GM21381 (cell line): Measurements from ENCODE around the gene LRRC41.
"Not testable (repeated sequence)": the region's sequence is repeated elsewhere in the genome, so short reads cannot be mapped to it uniquely, and the experiment has no call there.

Experiments used
- ATAC-seq: cut with Tn5 transposase; IDR thresholded peaks from one replicate; pipeline ENCODE4 v1.9.1; 2021; ENCODE audit warnings: mild to moderate bottlenecking, moderate library complexity; ENCODE audit not compliant: unreplicated experiment

LRRC41 gene, protein sequence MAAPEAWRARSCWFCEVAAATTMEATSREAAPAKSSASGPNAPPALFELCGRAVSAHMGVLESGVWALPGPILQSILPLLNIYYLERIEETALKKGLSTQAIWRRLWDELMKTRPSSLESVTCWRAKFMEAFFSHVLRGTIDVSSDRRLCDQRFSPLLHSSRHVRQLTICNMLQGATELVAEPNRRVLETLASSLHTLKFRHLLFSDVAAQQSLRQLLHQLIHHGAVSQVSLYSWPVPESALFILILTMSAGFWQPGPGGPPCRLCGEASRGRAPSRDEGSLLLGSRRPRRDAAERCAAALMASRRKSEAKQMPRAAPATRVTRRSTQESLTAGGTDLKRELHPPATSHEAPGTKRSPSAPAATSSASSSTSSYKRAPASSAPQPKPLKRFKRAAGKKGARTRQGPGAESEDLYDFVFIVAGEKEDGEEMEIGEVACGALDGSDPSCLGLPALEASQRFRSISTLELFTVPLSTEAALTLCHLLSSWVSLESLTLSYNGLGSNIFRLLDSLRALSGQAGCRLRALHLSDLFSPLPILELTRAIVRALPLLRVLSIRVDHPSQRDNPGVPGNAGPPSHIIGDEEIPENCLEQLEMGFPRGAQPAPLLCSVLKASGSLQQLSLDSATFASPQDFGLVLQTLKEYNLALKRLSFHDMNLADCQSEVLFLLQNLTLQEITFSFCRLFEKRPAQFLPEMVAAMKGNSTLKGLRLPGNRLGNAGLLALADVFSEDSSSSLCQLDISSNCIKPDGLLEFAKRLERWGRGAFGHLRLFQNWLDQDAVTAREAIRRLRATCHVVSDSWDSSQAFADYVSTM

DNA sequence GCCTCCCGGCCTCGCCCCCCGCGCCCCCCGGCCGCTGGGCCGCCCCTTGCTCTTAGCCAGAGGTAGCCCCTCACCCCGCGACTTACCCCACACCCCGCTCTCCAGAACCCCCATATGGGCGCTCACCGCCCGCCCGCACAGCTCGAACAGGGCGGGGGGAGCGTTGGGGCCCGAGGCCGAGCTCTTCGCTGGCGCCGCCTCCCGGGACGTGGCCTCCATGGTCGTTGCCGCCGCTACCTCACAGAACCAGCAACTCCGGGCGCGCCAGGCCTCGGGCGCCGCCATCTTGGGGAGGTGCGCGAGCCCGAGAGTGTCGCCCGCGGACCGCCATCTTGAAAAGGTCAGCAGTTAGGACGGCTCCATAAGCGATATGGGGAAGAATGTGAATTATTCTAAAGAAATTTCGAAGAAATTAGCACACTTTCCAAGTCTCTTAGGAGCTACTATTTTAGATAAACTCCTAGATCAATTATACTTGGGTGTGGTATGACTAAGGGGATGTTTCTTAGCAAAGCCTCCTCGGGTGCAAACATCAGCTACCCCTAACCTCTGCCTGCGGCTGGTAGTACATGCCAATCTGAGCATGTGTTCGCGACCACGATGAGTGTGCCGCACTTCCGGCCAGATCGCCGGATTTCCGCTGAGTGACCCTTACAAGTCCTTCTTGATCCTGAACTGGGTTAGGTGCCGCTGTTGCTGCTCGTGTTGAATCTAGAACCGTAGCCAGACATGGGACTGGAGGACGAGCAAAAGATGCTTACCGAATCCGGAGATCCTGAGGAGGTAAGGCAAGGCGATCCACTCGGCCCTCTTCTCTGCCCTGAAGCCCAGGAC is at the start of gene LRRC41, which contains the start of gene UQCRH:
Gene LRRC41, minus strand, starts transcription at position 579 of the 834 bp plus-strand sequence. Its CDS starts 294 bp downstream, at position 285.
Gene UQCRH, plus strand, starts transcription at position 661 of the 834 bp plus-strand sequence. Its CDS starts 69 bp downstream, at position 730.
- ATAC-seq: peak; percentile 81

DNA sequence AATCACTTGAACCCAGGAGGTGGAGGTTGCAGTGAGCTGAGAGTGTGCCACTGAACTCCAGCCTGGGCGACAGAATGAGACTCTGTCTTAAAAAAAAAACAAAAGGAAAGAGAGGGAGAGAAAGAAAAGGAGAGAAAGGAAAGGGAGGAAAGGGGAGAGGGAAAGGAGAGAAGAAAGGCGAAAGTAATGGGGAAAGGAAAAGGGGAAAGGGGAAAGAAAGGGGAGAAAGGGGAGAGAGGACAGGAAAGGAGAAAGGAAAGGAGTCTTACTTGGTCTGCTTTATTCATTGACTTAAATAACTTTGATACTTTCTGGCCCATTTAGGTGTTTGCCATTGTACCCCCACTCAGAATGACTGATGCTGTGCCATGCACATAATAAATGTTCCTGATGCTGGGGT is 48.9 kb upstream of the LRRC41 start:
- ATAC-seq: no peak

DNA sequence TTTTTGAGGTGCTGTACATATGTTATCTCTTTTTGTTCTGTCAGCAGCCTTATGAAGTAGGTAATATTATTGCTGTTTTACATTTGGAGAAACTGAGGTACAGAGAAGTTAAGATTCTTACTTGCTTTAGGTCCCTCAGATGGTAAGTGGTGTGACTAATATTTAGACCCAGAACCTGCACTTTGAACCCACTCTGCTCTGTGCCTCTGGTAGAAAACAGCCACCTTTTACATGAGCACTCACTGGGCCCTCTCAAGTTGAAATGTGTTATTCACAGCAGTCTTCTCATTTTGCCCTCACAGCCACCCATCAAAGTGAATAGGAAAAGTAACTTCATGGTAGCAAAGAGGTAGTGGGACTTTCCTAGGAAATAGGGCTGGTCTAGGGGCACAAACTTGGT is 41.9 kb upstream of the LRRC41 start:
- no peak for ATAC-seq

DNA sequence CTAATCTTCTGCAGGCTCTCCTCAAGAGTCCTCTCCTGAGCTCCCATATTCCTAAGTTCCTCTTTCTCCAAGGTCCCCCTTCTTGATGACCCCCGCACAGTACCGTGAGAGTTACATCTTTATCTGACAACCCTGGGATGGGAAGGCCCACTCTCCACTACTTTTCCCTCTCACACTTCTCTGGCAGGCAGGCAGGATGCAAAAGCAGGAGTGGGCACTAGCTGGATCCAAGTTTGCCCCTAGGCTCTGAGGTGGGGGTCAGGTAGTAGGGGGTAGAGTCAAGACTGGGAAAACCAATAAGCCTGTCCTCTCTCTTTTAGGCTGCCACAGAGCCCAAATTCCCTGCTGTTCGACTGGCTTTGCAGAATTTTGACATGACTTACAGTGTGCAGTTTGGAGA is 41.1 kb upstream of the LRRC41 start:
- no peak for ATAC-seq

DNA sequence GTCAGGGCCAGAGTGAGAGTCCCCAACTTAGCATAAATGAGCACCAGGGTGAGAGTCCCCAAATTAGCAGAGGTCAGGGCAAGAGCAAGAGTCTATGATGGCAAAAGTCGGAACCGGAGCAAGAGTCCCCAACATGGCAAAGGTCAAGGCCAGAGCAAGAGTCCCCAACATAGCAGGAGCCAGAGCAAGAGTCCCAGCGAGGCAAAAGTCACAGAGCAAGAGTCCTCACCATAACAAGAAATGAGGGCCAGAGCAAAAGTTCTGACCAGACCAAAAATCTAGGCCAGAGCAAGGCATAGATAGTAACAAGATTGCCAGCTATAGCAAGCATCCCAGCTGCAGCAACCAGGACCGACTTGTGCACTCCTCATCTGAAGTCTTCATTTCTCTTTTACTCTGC is 40.3 kb upstream of the LRRC41 start:
- ATAC-seq: no peak

DNA sequence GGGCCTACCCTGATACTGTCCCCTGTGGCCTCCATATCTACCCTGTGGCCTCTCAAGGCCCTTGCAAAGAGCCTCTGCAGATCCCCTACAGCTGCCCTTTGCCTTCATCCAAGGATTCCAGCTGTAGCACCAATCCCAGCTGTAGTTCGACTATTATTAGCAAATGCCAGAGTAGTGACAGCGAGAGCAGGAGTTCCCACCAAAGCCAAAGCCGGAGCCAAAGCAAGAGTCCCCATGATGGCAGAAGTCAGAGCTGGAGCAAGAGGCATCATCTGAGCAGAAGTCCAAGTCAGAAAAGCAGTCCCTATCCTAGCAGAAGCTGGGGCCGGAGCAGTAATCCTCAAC is 39.9 kb upstream of the LRRC41 start:
- ATAC-seq: no peak

DNA sequence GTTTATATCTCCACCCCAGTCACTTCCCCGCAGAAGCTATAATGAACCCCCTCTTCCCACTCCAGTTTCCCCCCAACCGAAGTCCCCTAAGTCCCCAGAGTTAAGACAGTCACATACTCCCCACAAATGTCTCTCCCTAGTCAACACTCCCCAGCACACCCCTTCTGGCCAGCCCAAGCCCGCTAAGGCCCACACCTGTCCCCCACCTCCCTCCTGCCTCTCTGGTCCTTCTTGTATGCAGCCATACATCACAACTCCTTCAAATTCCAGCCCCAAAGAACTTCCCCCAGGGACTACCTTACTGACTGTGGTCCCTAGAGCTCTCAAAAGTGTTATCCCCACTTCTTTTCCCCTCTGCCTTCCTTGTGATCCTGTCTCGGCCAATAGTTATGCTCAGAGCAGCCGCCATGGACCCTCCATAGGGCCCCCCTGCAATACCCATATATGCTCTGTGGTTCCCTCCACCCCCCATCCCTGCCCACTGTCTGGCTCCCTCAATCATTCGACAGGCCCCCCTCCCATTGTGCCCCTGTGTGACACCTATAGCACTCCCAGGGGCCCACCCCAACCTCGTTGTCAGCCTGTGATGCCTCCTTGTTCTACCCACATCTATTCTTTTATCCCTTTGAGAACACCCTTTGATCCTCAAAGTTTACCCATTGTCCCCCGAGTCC is 39.4 kb upstream of the LRRC41 start:
- no peak for ATAC-seq

DNA sequence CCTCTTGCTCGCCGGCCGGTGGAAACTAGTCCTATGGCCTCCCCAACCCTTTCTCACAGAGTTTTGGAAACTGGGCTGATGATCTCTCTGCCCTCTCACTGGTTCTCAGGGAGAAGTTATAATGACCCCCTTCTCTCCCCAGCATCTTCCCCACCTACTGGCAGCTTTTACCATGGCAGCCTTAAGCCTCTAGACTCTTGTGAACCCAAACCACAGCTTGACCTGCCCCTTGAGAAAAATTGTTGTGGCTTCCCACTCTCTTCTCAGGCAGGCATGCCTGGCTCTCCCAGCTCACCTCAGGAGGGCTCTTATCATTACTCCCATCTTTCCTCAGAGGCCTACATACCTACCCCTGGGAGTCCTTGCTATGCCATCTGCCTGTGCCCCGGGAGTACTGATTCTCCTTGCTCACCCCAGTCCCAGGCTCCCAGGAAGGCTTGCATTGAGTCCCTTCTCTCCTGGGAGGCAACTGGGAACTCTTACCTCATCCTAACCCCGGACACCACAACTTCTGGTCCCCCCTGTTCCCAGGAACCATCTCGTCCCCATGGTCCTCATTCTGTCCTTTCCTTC is 38.8 kb upstream of the LRRC41 start:
- ATAC-seq: no peak

DNA sequence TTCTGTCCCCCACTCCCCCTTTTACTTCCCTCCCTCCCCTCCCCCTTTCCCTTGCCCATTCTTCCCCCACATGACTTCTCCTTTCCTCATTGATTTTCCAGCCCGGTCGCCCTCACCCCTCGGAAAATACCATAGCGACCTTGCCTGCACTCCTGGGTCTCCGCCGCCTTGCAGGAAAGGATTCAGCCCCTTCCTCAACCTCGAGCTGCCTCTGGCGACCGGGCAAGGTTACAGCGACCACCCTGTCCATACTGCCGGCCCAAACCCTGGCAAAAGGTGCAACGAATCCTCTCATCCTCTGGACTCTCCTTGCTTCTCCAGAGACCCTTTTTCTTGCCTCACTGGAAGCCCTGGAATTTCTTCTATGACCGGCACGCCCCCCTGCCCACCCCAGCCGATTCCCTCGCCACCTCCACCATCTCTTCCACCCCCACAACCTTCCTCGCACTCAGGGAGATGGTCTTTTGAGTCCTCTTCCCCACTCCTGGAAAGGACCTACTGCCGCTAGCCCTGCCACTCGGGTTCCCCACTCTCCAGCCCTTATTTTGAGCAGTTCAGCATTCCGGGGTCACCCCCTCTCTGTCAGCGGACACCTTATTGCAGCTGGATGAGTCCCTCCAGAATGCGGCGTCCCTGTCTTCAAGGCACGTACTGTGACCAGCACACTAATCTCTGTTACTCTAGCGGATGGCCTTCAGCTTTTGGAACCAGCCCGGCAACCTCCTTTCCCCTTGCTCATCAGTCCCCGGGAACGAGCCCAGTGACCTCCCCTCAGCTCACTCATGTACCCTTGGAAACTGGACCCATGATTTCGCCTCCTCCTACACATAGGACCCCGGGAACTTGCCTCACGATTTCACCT is 38.0 kb upstream of the LRRC41 start:
- no peak for ATAC-seq

DNA sequence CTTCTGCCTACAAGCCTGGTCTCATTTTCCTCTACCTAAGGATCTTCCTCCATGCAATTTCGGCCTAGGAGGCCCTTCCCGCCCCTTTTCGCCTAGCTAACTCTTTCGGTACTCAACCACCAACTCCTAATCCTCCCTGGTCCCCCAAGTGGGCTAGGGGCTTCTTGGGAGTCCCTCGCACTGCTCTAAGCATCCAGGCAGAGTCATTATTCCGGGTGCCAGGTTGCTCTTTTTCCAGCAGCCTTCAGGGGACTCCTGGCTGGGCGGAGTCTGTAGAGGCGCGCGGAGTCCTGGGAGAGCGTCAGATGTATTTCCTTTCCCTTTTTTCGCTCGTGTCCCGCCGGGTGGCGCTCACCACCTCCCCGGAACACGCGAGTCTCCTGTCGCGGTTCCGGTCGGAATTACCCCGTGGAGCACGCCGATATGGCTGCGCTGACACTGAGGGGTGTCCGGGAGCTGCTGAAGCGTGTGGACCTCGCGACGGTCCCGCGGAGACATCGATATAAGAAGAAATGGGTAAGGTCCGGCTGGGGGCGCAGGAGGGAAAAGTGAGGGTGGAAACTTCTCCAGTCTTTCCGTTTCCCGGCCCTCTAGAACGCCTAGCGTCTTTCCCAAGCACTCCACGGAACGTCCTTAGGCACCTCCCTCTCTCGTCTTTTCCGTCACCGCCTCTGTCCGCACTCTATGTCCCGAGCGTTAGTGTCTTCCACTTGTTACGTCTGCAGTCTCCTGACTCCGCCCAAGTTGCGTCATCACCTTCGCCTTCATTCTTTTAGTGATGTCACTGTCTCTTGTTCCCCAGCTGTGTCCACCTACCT is 37.2 kb upstream of the LRRC41 start, which contains the start of gene NSUN4:
Gene NSUN4, plus strand, starts transcription at position 404 of the 818 bp plus-strand sequence. Its CDS starts 20 bp downstream, at position 424.
- ATAC-seq: peak; percentile 86

DNA sequence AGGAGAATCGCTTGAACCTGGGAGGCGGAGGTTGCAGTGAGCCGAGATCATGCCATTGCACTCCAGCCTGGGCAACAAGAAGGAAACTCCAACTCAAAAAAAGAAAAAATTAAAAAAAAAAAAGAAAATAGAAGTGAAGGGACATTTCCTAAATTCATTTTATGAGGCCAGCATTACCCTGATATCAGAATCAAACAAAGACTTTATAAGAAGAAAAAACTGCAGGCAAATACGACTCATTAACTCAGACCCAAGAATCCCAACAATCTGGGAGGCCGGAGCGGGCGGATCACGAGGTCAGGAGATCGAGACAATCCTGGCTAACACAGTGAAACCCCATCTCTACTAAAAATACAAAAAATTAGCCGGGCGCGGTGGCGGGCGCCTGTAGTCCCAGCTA is 34.0 kb upstream of the LRRC41 start:
- not testable (repeated sequence) for ATAC-seq

DNA sequence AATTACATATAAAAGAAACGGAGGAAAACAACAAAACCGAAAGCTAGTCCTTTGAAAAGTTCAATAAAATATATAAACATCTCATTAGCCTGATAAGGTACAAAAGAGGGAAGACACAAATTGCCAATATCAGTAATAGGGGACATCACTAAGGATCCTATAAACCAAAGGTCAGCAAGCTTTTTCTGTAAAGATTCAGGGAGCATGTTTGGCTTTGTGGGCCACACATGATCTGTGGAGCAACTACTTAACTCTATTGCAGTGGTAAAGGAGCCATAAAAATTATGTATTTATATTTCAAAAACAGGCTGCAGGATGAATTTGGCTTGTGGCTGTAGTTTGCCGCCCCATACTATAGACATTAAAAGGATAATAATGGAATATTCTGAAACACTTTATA is 31.7 kb upstream of the LRRC41 start:
- no peak for ATAC-seq

DNA sequence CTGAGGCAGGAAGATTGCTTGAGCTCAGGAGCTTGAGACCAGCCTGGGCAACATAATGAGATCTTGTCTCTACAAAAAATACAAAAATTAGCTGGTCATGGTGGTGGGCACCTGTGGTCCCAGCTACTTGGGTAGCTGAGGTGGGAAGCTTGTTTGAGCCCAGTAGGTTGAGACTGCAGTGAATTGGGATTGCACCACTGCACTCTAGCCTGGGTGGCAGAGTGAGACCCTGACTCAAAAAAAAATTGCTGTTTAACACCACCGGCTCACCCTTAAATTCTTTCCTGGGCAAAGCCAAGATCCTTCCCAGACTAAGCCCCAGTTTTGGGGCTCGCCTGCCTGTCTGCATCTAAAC is 30.6 kb upstream of the LRRC41 start:
- peak; percentile 7 for ATAC-seq

DNA sequence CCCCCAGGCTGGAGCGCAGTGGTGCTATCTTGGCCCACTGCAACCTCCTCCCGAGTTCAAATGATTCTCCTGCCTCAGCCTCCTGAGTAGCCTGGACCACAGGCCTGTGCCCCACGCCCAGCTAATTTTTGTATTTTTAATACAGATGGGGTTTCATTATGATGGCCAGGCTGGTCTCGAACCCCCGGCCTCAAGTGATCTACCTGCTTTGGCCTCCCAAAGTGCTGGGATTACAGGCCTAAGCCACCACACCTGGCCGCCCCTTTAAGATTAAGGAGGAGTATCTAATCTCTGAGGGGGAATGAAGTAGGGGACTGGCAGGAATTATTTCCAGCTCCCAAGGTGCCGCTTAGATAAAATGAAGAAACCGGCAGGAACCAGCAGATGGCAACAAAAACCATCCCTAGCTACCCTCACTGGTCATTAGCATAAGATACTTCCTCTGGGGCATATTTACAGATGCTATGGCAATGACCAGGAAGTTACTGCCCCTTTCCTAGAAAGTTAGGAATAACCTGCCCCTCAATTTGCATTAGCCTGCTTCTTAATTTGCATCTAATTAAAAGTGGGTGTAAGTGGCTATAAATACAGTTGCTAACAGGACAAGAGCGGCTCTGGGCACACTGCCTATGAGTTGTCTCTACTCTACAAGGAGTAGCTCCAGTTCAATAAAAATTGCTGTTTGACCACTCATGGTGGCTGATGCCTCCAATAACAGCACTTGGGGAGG is 30.0 kb upstream of the LRRC41 start:
- ATAC-seq: peak; percentile 46

DNA sequence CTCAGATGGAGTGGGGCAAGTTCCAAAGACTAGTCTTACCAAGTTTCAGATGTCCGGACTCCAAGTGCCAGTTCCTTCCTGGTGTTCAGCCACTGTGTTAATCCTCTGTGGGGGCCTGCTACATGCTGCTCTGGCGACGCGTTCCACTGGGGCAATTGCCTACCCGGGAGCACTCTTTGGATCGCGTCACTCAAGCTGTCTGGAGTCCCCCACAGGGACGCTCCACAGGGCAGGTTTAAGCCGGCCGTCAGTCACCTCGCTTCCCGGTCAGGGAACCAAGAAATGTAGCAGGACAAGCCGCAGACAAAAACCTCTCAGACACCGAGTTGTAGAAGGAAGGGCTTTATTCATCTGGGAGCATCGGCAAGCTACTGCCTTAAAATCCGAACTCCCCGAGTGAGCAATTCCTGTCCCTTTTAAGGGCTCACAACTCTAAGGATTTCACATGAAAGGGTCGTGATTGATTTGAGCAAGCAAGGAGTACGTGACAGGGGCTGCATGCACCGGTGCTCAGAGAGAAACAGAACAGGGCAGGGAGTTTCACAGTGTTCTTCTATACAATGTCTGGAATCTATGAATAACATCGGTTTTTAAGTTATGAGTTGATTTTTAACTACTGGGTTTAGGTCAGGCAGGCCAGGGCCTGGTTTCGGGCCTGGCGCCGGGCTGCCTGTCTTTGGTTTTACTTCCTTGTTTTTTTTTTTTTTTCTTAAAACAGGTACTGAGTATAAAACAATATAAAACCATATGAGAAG is 28.5 kb upstream of the LRRC41 start:
- not testable (repeated sequence) for ATAC-seq

DNA sequence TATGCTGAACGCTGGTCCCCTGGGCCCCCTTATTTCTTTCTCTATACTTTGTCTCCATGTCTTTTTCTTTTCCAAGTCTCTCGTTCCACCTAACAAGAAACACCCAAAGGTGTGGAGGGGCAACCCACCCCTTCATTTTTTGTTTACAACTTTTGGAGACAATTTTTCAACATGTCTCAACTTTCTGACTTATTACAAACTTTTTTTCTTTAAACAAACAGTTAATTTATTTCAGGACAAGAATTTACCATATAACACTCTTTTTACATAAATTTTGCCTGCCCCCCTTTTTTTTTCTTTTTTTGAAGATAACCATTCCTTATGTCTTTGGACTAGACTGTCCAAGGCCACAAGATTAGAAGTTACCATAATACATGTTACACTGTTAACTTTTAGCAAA is 27.0 kb upstream of the LRRC41 start:
- not testable (repeated sequence) for ATAC-seq

DNA sequence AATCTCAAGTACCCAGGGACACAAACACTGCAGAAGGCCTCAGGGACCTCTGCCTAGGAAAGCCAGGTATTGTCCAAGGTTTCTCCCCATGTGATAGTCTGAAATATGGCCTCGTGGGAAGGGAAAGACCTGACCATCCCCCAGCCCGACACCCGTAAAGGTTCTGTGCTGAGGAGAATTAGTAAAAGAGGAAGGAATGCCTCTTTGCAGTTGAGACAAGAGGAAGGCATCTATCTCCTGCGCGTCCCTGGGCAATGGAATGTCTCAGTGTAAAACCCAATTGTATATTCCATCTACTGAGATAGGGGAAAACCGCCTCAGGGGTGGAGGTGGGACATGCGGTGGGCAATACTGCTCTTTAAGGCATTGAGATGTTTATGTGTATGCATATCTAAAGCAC is 26.4 kb upstream of the LRRC41 start:
- not testable (repeated sequence) for ATAC-seq
